ENCODE results near the gene C4B. TPM values are rescaled to one million over a fixed set of nuclear protein-coding genes. Genes with fewer than 3 reads are reported as not detected.
"Not testable (repeated sequence)": the region's sequence is repeated elsewhere in the genome, so short reads cannot be mapped to it uniquely, and the experiment has no call there.

Gene C4B
- polyA plus RNA-seq, 6 donors from 2014 or later = 0.60 to 1.0 TPM; not detected in 4

GRCh38 chr6:32060966-32061655 is 46.5 kb downstream of the C4B start:
- Mint-ChIP-seq H3K9me3 (no peaks in the 10 kb centered on the region), H3K27ac (no peak overlapping the region)

GRCh38 chr6:32064706-32065105 is 50.1 kb downstream of the C4B start:
- no peak overlapping the region for H3K27ac Mint-ChIP-seq
- no peaks in the 10 kb centered on the region for H3K4me1 Mint-ChIP-seq

More at GRCh38 chr6:32060966-32061655, 46.5 kb downstream of the C4B start:
- no peaks in the 10 kb centered on the region for H3K36me3 Mint-ChIP-seq
- H3K27me3 Mint-ChIP-seq = peaks cover 4 to 25% (median 21%) of the 10 kb centered on the region in 3 donors
- H3K4me3 Mint-ChIP-seq = no peak overlapping the region
- DNase-seq (no peak), ATAC-seq (ENCODE audit: low read depth in 2 of 2) (no peak)
- no peaks in the 10 kb centered on the region for H3K4me1 Mint-ChIP-seq

GRCh38 chr6:32067521-32067920 is 52.9 kb downstream of the C4B start:
- not testable (repeated sequence) for H3K9me3 Mint-ChIP-seq; H3K27ac Mint-ChIP-seq; H3K4me3 Mint-ChIP-seq; H3K4me1 Mint-ChIP-seq; DNase-seq; ATAC-seq (ENCODE audit: low read depth in 2 of 2); H3K36me3 Mint-ChIP-seq
- peaks cover 4 to 21% (median 15%) of the 10 kb centered on the region in 3 donors for H3K27me3 Mint-ChIP-seq

More at GRCh38 chr6:32064706-32065105, 50.1 kb downstream of the C4B start:
- DNase-seq (no peak), ATAC-seq (ENCODE audit: low read depth in 2 of 2) (no peak)
- Mint-ChIP-seq H3K9me3 (no peaks in the 10 kb centered on the region), H3K4me3 (no peak overlapping the region), H3K27me3 (peaks cover 0 to 8% (median 7%) of the 10 kb centered on the region in 3 donors), H3K36me3 (no peaks in the 10 kb centered on the region)

- peaks cover 4 to 27% (median 15%) of the 10 kb centered on the region in 3 donors for H3K27me3 Mint-ChIP-seq
- not testable (repeated sequence) for ATAC-seq (ENCODE audit: low read depth in 2 of 2); DNase-seq; H3K27ac Mint-ChIP-seq; H3K4me3 Mint-ChIP-seq; H3K9me3 Mint-ChIP-seq; H3K4me1 Mint-ChIP-seq; H3K36me3 Mint-ChIP-seq
These were observed 53.7 kb downstream of the C4B start for GRCh38 chr6:32068315-32068714.

GRCh38 chr6:32068867-32069266 is 54.3 kb downstream of the C4B start:
- no peaks in the 10 kb centered on the region for H3K4me1 Mint-ChIP-seq
- no peak overlapping the region for H3K27ac Mint-ChIP-seq
- H3K36me3 Mint-ChIP-seq = no peaks in the 10 kb centered on the region
- ATAC-seq (ENCODE audit: low read depth in 2 of 2) (no peak), DNase-seq (no peak)
- no peaks in the 10 kb centered on the region for H3K9me3 Mint-ChIP-seq
- H3K27me3 Mint-ChIP-seq = peaks cover 4 to 28% (median 13%) of the 10 kb centered on the region in 3 donors
- H3K4me3 Mint-ChIP-seq = no peak overlapping the region

GRCh38 chr6:32069460-32069859 is 54.9 kb downstream of the C4B start:
- no peak for ATAC-seq (ENCODE audit: low read depth in 2 of 2)
- no peaks in the 10 kb centered on the region for H3K9me3 Mint-ChIP-seq

GRCh38 chr6:32069878-32070515 is 55.4 kb downstream of the C4B start:
- Mint-ChIP-seq H3K4me1 (no peaks in the 10 kb centered on the region), H3K27me3 (peaks cover 4 to 38% (median 20%) of the 10 kb centered on the region in 3 donors), H3K36me3 (no peaks in the 10 kb centered on the region), H3K9me3 (no peaks in the 10 kb centered on the region), H3K27ac (peak overlapping the region in 1 of 6 donors; percentile 70), H3K4me3 (peak overlapping the region in 1 of 8 donors; percentile 42)
- no peak for DNase-seq
- ATAC-seq (ENCODE audit: low read depth in 2 of 2) = no peak

More at GRCh38 chr6:32069460-32069859, 54.9 kb downstream of the C4B start:
- Mint-ChIP-seq H3K36me3 (no peaks in the 10 kb centered on the region), H3K4me1 (no peaks in the 10 kb centered on the region), H3K27ac (peak overlapping the region in 2 of 6 donors; percentile 70 to 75), H3K4me3 (no peak overlapping the region), H3K27me3 (peaks cover 4 to 33% (median 14%) of the 10 kb centered on the region in 3 donors)
- DNase-seq = no peak

- ATAC-seq (ENCODE audit: low read depth in 2 of 2) = no peak
- Mint-ChIP-seq H3K4me1 (no peaks in the 10 kb centered on the region), H3K36me3 (no peaks in the 10 kb centered on the region), H3K9me3 (no peaks in the 10 kb centered on the region), H3K4me3 (no peak overlapping the region), H3K27me3 (peaks cover 4 to 44% (median 28%) of the 10 kb centered on the region in 3 donors), H3K27ac (peak overlapping the region in 2 of 6 donors; percentile 38 to 58)
- no peak for DNase-seq
These were observed 56.4 kb downstream of the C4B start for GRCh38 chr6:32070814-32071543.

GRCh38 chr6:32073101-32073500 is 58.5 kb downstream of the C4B start:
- Mint-ChIP-seq H3K4me1 (no peaks in the 10 kb centered on the region), H3K9me3 (no peaks in the 10 kb centered on the region), H3K27ac (peak overlapping the region in 1 of 6 donors; percentile 82), H3K27me3 (peaks cover 4 to 44% (median 28%) of the 10 kb centered on the region in 3 donors), H3K36me3 (no peaks in the 10 kb centered on the region), H3K4me3 (no peak overlapping the region)
- ATAC-seq (ENCODE audit: low read depth in 2 of 2) = no peak
- no peak for DNase-seq

- H3K9me3 Mint-ChIP-seq = no peaks in the 10 kb centered on the region
- DNase-seq (no peak), ATAC-seq (ENCODE audit: low read depth in 2 of 2) (no peak)
- peak overlapping the region in 1 of 6 donors; percentile 56 for H3K27ac Mint-ChIP-seq
- no peaks in the 10 kb centered on the region for H3K36me3 Mint-ChIP-seq
- peaks cover 4 to 44% (median 28%) of the 10 kb centered on the region in 3 donors for H3K27me3 Mint-ChIP-seq
- H3K4me3 Mint-ChIP-seq = no peak overlapping the region
- no peaks in the 10 kb centered on the region for H3K4me1 Mint-ChIP-seq
These were observed 59.0 kb downstream of the C4B start for GRCh38 chr6:32073613-32074012.

- Mint-ChIP-seq H3K9me3 (no peaks in the 10 kb centered on the region), H3K36me3 (no peaks in the 10 kb centered on the region), H3K27me3 (peaks cover 4 to 37% (median 28%) of the 10 kb centered on the region in 3 donors), H3K27ac (peak overlapping the region in 2 of 6 donors; percentile 10 to 28), H3K4me1 (no peaks in the 10 kb centered on the region), H3K4me3 (no peak overlapping the region)
- ATAC-seq (ENCODE audit: low read depth in 2 of 2) = no peak
- no peak for DNase-seq
These were observed 60.5 kb downstream of the C4B start for GRCh38 chr6:32074996-32075532.

GRCh38 chr6:32075781-32076180 is 61.2 kb downstream of the C4B start:
- DNase-seq = no peak
- peaks cover 4 to 34% (median 27%) of the 10 kb centered on the region in 3 donors for H3K27me3 Mint-ChIP-seq

GRCh38 chr6:32076321-32076809 is 61.8 kb downstream of the C4B start:
- Mint-ChIP-seq H3K4me3 (no peak overlapping the region), H3K36me3 (peaks cover 0 to 7% of the 10 kb centered on the region in 2 donors), H3K9me3 (no peaks in the 10 kb centered on the region), H3K27me3 (peaks cover 4 to 34% (median 32%) of the 10 kb centered on the region in 3 donors), H3K4me1 (peaks cover 0 to 4% (median 0%) of the 10 kb centered on the region in 3 donors), H3K27ac (peak overlapping the region in 1 of 6 donors; percentile 53)
- DNase-seq (no peak), ATAC-seq (ENCODE audit: low read depth in 2 of 2) (no peak)

More at GRCh38 chr6:32075781-32076180, 61.2 kb downstream of the C4B start:
- no peak for ATAC-seq (ENCODE audit: low read depth in 2 of 2)
- H3K36me3 Mint-ChIP-seq = peaks cover 0 to 3% of the 10 kb centered on the region in 2 donors
- peak overlapping the region in 1 of 8 donors; percentile 42 for H3K4me3 Mint-ChIP-seq
- peak overlapping the region in 1 of 6 donors; percentile 56 for H3K27ac Mint-ChIP-seq
- no peaks in the 10 kb centered on the region for H3K9me3 Mint-ChIP-seq
- H3K4me1 Mint-ChIP-seq = peaks cover 0 to 3% (median 0%) of the 10 kb centered on the region in 3 donors
